Stimulated activated CD8-positive, alpha-beta memory T cell treated with anti-CD3 and anti-CD28 coated beads, Interleukin-15, amount 100 ng/mL, for 4 hours (primary cell): Measurements from ENCODE around the gene UGT1A10.
"Not testable (repeated sequence)": the region's sequence is repeated elsewhere in the genome, so short reads cannot be mapped to it uniquely, and the experiment has no call there.

Experiments used
- DNase-seq, 2 donors: peaks; one replicate each; pipeline ENCODE4 v3.0.0-alpha.2; 2020; ENCODE audit warnings: low read depth in 2 of 2

UGT1A10 gene

GRCh38 chr2:233692648-233693047, 56.4 kb downstream of the UGT1A10 start, which contains the start of gene UGT1A6:
TSS of gene UGT1A6 (plus strand) at chr2:233692890. CDS start at chr2:233693005, 115 bp downstream.
- no peak for DNase-seq

- no peak for DNase-seq
Observed at GRCh38 chr2:233693963-233694362, 57.7 kb downstream of the UGT1A10 start.

- no peak for DNase-seq
Observed at GRCh38 chr2:233698740-233699139, 62.5 kb downstream of the UGT1A10 start.

GRCh38 chr2:233699424-233700027, 63.3 kb downstream of the UGT1A10 start:
- no peak for DNase-seq

- DNase-seq: no peak
Observed at GRCh38 chr2:233700028-233700635, 63.9 kb downstream of the UGT1A10 start.

GRCh38 chr2:233700842-233701241, 64.6 kb downstream of the UGT1A10 start:
- not testable (repeated sequence) for DNase-seq

- no peak for DNase-seq
Observed at GRCh38 chr2:233702238-233702637, 66.0 kb downstream of the UGT1A10 start.

- DNase-seq: no peak
Observed at GRCh38 chr2:233705911-233706506, 69.8 kb downstream of the UGT1A10 start.

- DNase-seq: no peak
Observed at GRCh38 chr2:233706720-233707119, 70.5 kb downstream of the UGT1A10 start.

- DNase-seq: no peak
Observed at GRCh38 chr2:233707940-233708644, 71.8 kb downstream of the UGT1A10 start.

- DNase-seq: no peak
Observed at GRCh38 chr2:233708942-233709341, 72.7 kb downstream of the UGT1A10 start.

- peak; percentile 31 to 35 for DNase-seq
Observed at GRCh38 chr2:233711312-233712008, 75.2 kb downstream of the UGT1A10 start.

GRCh38 chr2:233712611-233713261, 76.5 kb downstream of the UGT1A10 start, which contains the start of gene UGT1A5:
TSS of gene UGT1A5 (plus strand) at chr2:233712907. CDS start at chr2:233712992, 85 bp downstream.
- no peak for DNase-seq

- no peak for DNase-seq
Observed at GRCh38 chr2:233713262-233713615, 77.0 kb downstream of the UGT1A10 start.

GRCh38 chr2:233714121-233714520, 77.9 kb downstream of the UGT1A10 start:
- no peak for DNase-seq

GRCh38 chr2:233718552-233718951, 82.3 kb downstream of the UGT1A10 start, which contains the start of gene UGT1A4:
TSS of gene UGT1A4 (plus strand) at chr2:233718736. CDS start at chr2:233718821, 85 bp downstream.
- no peak for DNase-seq

GRCh38 chr2:233728723-233729301, 92.6 kb downstream of the UGT1A10 start, which contains the start of gene UGT1A3:
TSS of gene UGT1A3 (plus strand) at chr2:233729042. CDS start at chr2:233729127, 85 bp downstream.
- no peak for DNase-seq

- DNase-seq: not testable (repeated sequence)
Observed at GRCh38 chr2:233736868-233737653, 100.8 kb downstream of the UGT1A10 start.

- DNase-seq: no peak
Observed at GRCh38 chr2:233740870-233741269, 104.6 kb downstream of the UGT1A10 start.
